Tibial artery (tissue), 4 donors: ENCODE data around the gene TNFRSF1A.

Source experiments
- DNase-seq, 2 donors: peaks; one replicate each; pipeline ENCODE4 v3.0.0-alpha.2; 2019
- H3K27ac ChIP-seq, 2 donors: fragments of 200-600 bp; sonication (generic) in 1 of 2; 1 replicate in 1 of 2; 2 replicates in 1 of 2; pipeline ENCODE4 v1.5.1; 2018 to 2019; ENCODE audit warnings: mild to moderate bottlenecking in 1 of 2
- H3K27me3 ChIP-seq, 2 donors: fragments of 200-600 bp; sonication (generic) in 1 of 2; one replicate each; pipeline versions ENCODE4 v1.5.1 to v1.6.0; 2016 to 2019
- H3K36me3 ChIP-seq, 3 donors: fragments of 200-600 bp; sonication (generic) in 2 of 3; one replicate each; pipeline ENCODE4 v1.5.1; 2016 to 2019; ENCODE audit warnings: mild to moderate bottlenecking in 2 of 3
- H3K4me1 ChIP-seq, 4 donors: fragments of 200-600 bp; sonication (generic) in 2 of 4; 1 replicate in 3 of 4; 2 replicates in 1 of 4; pipeline ENCODE4 v1.5.1; 2016 to 2019
- H3K4me3 ChIP-seq, 2 donors: fragments of 200-600 bp; sonication (generic) in 1 of 2; 1 replicate in 1 of 2; 2 replicates in 1 of 2; pipeline ENCODE4 v1.5.1; 2018 to 2019; ENCODE audit warnings: mild to moderate bottlenecking in 2 of 2
- H3K9me3 ChIP-seq, 3 donors: fragments of 200-600 bp; sonication (generic) in 1 of 3; one replicate each; pipeline ENCODE4 v1.5.1; 2016 to 2019
- intact Hi-C: fragments of 100-400 bp; cut with DNase I; formaldehyde crosslinking; loops from one replicate; pipeline ENCODE4 v1.15.0; 2023; ENCODE audit warnings: low total_unique reads
- TF ChIP-seq, protein P1 (sequence below), 2 experiments: fragments of 200-600 bp in 1 of 2; fragments of 450-650 bp in 1 of 2; IDR thresholded peaks; one replicate each; pipeline ENCODE4 v1.5.1; 2017 to 2019; ENCODE audit warnings: antibody characterized with exemption in 2 of 2, mild to moderate bottlenecking in 1 of 2, moderate library complexity in 1 of 2

The TNFRSF1A gene

DNA sequence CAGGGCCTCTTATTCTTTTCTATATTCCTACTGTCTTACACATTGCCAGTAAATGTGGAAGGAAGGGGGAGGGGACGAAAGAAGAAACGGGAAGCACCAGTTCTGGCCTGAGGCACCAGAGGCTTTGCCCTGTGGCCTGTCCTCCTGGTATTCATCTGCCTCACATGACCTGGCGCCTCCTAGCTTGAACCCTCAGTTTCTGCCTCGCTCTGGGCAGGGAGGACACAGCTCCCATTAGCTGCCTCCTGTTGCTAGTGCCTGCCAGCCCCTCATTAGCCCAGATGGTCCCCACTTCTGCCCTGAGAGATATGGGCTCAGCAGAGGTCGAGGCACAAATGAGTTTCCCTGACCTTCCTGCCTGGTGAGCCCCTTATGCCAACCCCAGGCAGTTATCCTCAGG, 34.3 kb downstream of the TNFRSF1A start:
- Histone ChIP-seq H3K27ac (no peak overlapping the region), H3K4me1 (peaks cover 0 to 25% (median 7%) of the 10 kb centered on the region in 4 donors), H3K27me3 (peaks cover 3 to 37% of the 10 kb centered on the region in 2 donors), H3K4me3 (no peak overlapping the region), H3K36me3 (no peaks in the 10 kb centered on the region), H3K9me3 (no peaks in the 10 kb centered on the region)
- TF ChIP-seq, protein P1, sequence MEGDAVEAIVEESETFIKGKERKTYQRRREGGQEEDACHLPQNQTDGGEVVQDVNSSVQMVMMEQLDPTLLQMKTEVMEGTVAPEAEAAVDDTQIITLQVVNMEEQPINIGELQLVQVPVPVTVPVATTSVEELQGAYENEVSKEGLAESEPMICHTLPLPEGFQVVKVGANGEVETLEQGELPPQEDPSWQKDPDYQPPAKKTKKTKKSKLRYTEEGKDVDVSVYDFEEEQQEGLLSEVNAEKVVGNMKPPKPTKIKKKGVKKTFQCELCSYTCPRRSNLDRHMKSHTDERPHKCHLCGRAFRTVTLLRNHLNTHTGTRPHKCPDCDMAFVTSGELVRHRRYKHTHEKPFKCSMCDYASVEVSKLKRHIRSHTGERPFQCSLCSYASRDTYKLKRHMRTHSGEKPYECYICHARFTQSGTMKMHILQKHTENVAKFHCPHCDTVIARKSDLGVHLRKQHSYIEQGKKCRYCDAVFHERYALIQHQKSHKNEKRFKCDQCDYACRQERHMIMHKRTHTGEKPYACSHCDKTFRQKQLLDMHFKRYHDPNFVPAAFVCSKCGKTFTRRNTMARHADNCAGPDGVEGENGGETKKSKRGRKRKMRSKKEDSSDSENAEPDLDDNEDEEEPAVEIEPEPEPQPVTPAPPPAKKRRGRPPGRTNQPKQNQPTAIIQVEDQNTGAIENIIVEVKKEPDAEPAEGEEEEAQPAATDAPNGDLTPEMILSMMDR (IDR thresholded peaks at IDR 0.05): no peak
- intact Hi-C loops: no loop called here
- no peak for DNase-seq

DNA sequence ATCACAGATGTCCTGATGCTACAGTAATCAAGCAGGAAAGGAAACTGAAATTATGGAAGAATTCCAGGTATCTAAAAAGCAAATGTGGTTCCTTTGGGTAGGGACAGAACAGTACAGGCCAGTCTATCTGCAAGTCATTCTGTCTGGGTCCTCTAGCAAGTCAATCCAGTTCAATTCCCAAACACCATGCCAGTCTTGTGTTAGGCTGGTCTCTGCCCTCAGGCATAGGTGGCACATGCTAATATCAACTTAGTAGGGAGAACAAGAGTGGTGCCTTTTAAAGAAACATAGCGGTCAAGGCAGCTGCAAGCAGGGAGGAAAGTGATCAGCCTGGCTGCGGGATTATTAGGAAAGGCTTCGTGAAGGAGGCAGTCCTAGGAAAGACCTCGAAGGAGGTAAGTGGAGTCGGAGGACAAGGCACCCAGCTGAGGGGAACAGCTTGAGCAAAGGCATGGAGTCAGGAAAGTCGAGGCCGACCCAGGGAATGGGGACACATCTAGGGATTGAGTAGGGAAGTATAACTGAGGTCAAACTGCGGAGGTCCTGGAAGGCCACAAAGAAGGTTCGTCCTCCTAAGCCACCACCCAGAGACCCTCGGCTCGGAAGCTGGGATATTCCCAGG, 35.2 kb downstream of the TNFRSF1A start:
- Histone ChIP-seq H3K27ac (no peak overlapping the region), H3K27me3 (peaks cover 3 to 31% of the 10 kb centered on the region in 2 donors), H3K9me3 (no peaks in the 10 kb centered on the region), H3K4me3 (no peak overlapping the region), H3K36me3 (no peaks in the 10 kb centered on the region), H3K4me1 (peaks cover 0 to 16% (median 7%) of the 10 kb centered on the region in 4 donors)
- DNase-seq: no peak
- TF ChIP-seq, protein P1 (IDR thresholded peaks at IDR 0.05): no peak
- intact Hi-C loops: no loop called here

DNA sequence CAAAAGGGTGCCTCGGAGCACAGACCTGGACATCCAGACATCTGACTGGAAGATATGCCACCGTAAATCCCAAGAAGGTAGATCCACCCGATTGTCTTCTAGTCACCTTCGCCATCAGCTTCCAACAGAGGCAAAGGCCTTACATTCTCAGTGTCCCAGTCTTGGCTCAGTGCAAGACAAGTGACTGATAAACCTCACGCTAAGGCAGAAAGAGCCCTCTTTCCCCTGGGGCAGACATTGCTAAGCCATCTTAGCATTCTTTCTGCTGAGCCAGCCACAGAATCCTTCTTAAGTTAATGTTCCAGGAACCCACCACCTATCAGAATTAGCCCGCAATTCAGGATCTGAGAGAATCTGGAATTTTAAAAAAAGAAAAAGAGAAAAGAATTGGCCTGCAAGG, 35.7 kb downstream of the TNFRSF1A start:
- Histone ChIP-seq H3K27me3 (peaks cover 3 to 25% of the 10 kb centered on the region in 2 donors), H3K9me3 (no peaks in the 10 kb centered on the region), H3K36me3 (no peaks in the 10 kb centered on the region), H3K27ac (no peak overlapping the region), H3K4me1 (peaks cover 0 to 11% (median 7%) of the 10 kb centered on the region in 4 donors), H3K4me3 (no peak overlapping the region)
- intact Hi-C loops: no loop called here
- no peak for DNase-seq
- TF ChIP-seq, protein P1 (IDR thresholded peaks at IDR 0.05): no peak

DNA sequence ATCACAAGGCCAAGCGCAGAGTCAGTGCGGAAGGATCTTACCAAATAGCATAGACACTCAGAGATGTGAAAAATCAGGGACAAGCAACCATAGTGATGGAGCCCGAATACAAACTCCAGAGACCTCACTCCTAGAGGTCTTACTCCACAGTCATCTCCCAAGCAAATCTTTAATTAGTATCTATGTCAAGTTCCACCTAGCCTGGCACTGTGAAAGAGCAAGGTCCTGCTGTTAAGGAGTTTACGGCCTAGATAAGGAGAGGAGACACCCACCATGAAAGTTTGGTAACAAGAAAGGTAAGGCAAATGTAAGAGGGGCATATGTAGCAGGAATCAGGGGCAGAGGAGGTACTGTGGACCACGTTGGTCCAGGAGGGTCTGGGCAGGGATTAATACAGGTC, 38.8 kb downstream of the TNFRSF1A start:
- H3K36me3 ChIP-seq: no peaks in the 10 kb centered on the region
- TF ChIP-seq, protein P1 (IDR thresholded peaks at IDR 0.05): no peak
- no peaks in the 10 kb centered on the region for H3K9me3 ChIP-seq
- no peaks in the 10 kb centered on the region for H3K4me1 ChIP-seq
- H3K4me3 ChIP-seq: no peak overlapping the region
- no peak overlapping the region for H3K27ac ChIP-seq
- peaks cover 0 to 8% of the 10 kb centered on the region in 2 donors for H3K27me3 ChIP-seq
- no peak for DNase-seq
- intact Hi-C loops: no loop called here

DNA sequence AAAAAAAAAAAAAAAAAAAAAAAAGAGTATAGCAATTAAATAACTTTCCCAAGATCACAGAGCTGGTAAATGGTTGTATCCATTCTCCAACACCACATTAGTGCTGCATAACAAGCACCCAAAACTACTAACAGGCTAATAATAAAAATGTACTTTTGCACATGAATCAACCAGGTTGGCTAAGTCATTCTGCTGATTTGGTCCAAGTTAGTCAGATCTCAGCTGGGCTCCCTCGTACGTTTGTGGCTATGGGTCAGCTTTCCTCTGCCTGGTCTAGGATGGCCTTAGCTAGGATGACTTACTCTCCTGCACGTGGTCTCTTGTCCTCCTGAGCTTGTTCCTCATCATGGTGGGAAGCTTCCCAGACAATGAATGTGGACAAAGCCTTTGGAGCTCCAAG, 39.3 kb downstream of the TNFRSF1A start:
- DNase-seq: no peak
- Histone ChIP-seq H3K9me3 (no peaks in the 10 kb centered on the region), H3K4me3 (no peak overlapping the region), H3K27me3 (peaks cover 0 to 5% of the 10 kb centered on the region in 2 donors), H3K4me1 (no peaks in the 10 kb centered on the region), H3K36me3 (no peaks in the 10 kb centered on the region), H3K27ac (no peak overlapping the region)
- intact Hi-C loops: no loop called here
- TF ChIP-seq, protein P1 (IDR thresholded peaks at IDR 0.05): no peak

DNA sequence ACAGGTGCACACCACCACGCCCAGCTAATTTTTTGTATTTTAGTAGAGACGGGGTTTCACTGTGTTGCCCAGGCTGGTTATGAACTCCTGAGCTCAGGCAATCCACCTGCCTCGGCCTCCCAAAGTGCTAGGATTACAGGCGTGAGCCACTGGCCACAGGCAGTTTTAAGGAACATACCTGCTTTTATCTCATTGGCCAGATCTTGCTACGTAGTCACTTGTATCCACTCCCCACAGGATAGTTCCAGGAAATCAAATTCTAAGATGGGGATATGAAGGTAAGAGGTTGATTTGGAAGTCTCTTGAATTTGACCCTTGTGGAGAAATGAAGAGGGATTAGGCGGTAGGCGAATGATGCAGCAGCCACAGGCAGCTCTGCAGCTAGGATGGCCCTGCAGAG, 40.2 kb downstream of the TNFRSF1A start:
- no peaks in the 10 kb centered on the region for H3K4me1 ChIP-seq
- H3K36me3 ChIP-seq: no peaks in the 10 kb centered on the region
- no peak for DNase-seq
- TF ChIP-seq, protein P1 (IDR thresholded peaks at IDR 0.05): no peak
- H3K4me3 ChIP-seq: no peak overlapping the region
- H3K9me3 ChIP-seq: no peaks in the 10 kb centered on the region
- H3K27me3 ChIP-seq: peaks cover 0 to 5% of the 10 kb centered on the region in 2 donors
- intact Hi-C loops: no loop called here
- no peak overlapping the region for H3K27ac ChIP-seq
